GM06990 (cell line): ENCODE measurements around the gene ADAMTS12.

Experiments used
- DNase-seq: peaks from one replicate; pipeline ENCODE4 v3.0.0-alpha.2; 2011; ENCODE audit not compliant: insufficient read length; ENCODE audit errors: extremely low read depth
- H3K27me3 ChIP-seq: replicated peaks from 2 replicates; pipeline ENCODE4 v1.6.0; 2011; ENCODE audit warnings: low read length; ENCODE audit not compliant: control insufficient read depth, insufficient read depth
- H3K36me3 ChIP-seq: 2 replicates; pipeline ENCODE4 v1.5.1; 2011; ENCODE audit warnings: low read length; ENCODE audit not compliant: control insufficient read depth, insufficient read depth
- H3K4me3 ChIP-seq: replicated peaks from 2 replicates; pipeline ENCODE4 v1.5.1; 2011; ENCODE audit warnings: low read depth, mild to moderate bottlenecking, control low read depth, low read length
- CTCF ChIP-seq: IDR thresholded peaks from 2 replicates; pipeline ENCODE4 v1.5.1; 2011; ENCODE audit warnings: low read length, control low read depth, mild to moderate bottlenecking, inconsistent platforms; ENCODE audit not compliant: insufficient read depth, poor library complexity, severe bottlenecking

Gene ADAMTS12

GRCh38 chr5:33795496-33795895 is 96.3 kb downstream of the ADAMTS12 start:
- no peak overlapping the region for H3K4me3 ChIP-seq
- H3K27me3 ChIP-seq = no peaks in the 10 kb centered on the region
- TF ChIP-seq CTCF = no peak
- no peak for DNase-seq
- no peaks in the 10 kb centered on the region; the same call in 1 of the 2 replicates for H3K36me3 ChIP-seq

- Histone ChIP-seq H3K27me3 (no peaks in the 10 kb centered on the region), H3K4me3 (no peak overlapping the region), H3K36me3 (no peaks in the 10 kb centered on the region; the same call in 1 of the 2 replicates)
- TF ChIP-seq CTCF = no peak
- no peak for DNase-seq
Observed at GRCh38 chr5:33794550-33795181, 97.1 kb downstream of the ADAMTS12 start.

- no peaks in the 10 kb centered on the region for H3K27me3 ChIP-seq
- no peak for TF ChIP-seq CTCF
- H3K4me3 ChIP-seq = no peak overlapping the region
- no peak for DNase-seq
- no peaks in the 10 kb centered on the region; the same call in 1 of the 2 replicates for H3K36me3 ChIP-seq
Observed at GRCh38 chr5:33793836-33794549, 97.8 kb downstream of the ADAMTS12 start.

GRCh38 chr5:33793276-33793675 is 98.5 kb downstream of the ADAMTS12 start:
- H3K36me3 ChIP-seq = no peaks in the 10 kb centered on the region; the same call in 1 of the 2 replicates
- no peaks in the 10 kb centered on the region for H3K27me3 ChIP-seq
- H3K4me3 ChIP-seq = no peak overlapping the region
- TF ChIP-seq CTCF = no peak
- DNase-seq = no peak

- no peaks in the 10 kb centered on the region for H3K27me3 ChIP-seq
- TF ChIP-seq CTCF = no peak
- H3K36me3 ChIP-seq = no peaks in the 10 kb centered on the region; the same call in 1 of the 2 replicates
- no peak overlapping the region for H3K4me3 ChIP-seq
- DNase-seq = no peak
Observed at GRCh38 chr5:33792559-33792958, 99.2 kb downstream of the ADAMTS12 start.
